CD4-positive, alpha-beta T cell treated with Interleukin-6 for 4 hours (primary cell): ENCODE results near the gene PTPRE.

Experiments used
- DNase-seq: peaks from one replicate; pipeline ENCODE4 v3.0.0-alpha.2; 2020; ENCODE audit warnings: mixed read lengths

The PTPRE gene

GRCh38 chr10:127932521-127933270 lies 25.8 kb downstream of the PTPRE start:
- no peak for DNase-seq

GRCh38 chr10:127933271-127933670 lies 26.4 kb downstream of the PTPRE start:
- DNase-seq = no peak

- no peak for DNase-seq
These were observed 27.5 kb downstream of the PTPRE start for GRCh38 chr10:127934383-127934782.

GRCh38 chr10:127935071-127935561 lies 28.2 kb downstream of the PTPRE start:
- no peak for DNase-seq

GRCh38 chr10:127937069-127937468 lies 30.2 kb downstream of the PTPRE start:
- no peak for DNase-seq

GRCh38 chr10:127937915-127938463 lies 31.1 kb downstream of the PTPRE start:
- no peak for DNase-seq

GRCh38 chr10:127939786-127940330 lies 33.0 kb downstream of the PTPRE start:
- no peak for DNase-seq

GRCh38 chr10:127940866-127941640 lies 34.1 kb downstream of the PTPRE start:
- no peak for DNase-seq

- no peak for DNase-seq
These were observed 35.9 kb downstream of the PTPRE start for GRCh38 chr10:127942811-127943210.

- DNase-seq = no peak
These were observed 36.5 kb downstream of the PTPRE start for GRCh38 chr10:127943336-127943910.

- no peak for DNase-seq
These were observed 37.4 kb downstream of the PTPRE start for GRCh38 chr10:127944256-127944655.

GRCh38 chr10:127945341-127945758 lies 38.4 kb downstream of the PTPRE start:
- DNase-seq = peak; percentile 54

GRCh38 chr10:127945948-127946711 lies 39.2 kb downstream of the PTPRE start:
- peak; percentile 14 for DNase-seq

GRCh38 chr10:127947211-127947610 lies 40.3 kb downstream of the PTPRE start:
- DNase-seq = no peak

GRCh38 chr10:127948791-127949190 lies 41.9 kb downstream of the PTPRE start:
- DNase-seq = no peak

- no peak for DNase-seq
These were observed 42.9 kb downstream of the PTPRE start for GRCh38 chr10:127949831-127950230.

- DNase-seq = no peak
These were observed 45.1 kb downstream of the PTPRE start for GRCh38 chr10:127951861-127952574.

- no peak for DNase-seq
These were observed 45.6 kb downstream of the PTPRE start for GRCh38 chr10:127952575-127952869.

GRCh38 chr10:127952918-127953317 lies 46.0 kb downstream of the PTPRE start:
- no peak for DNase-seq

GRCh38 chr10:127953876-127954275 lies 47.0 kb downstream of the PTPRE start:
- no peak for DNase-seq

- no peak for DNase-seq
These were observed 52.5 kb downstream of the PTPRE start for GRCh38 chr10:127959428-127959827.

GRCh38 chr10:127961071-127961470 lies 54.2 kb downstream of the PTPRE start:
- DNase-seq = no peak
